ENCODE data around the gene SFT2D2. TPM values are rescaled to one million over a fixed set of nuclear protein-coding genes. Genes with fewer than 3 reads are reported as not detected.

Gene SFT2D2
- total RNA-seq, 3 donors from 2014 or later = 39.3 to 70.4 (median 42.2) TPM

DNA sequence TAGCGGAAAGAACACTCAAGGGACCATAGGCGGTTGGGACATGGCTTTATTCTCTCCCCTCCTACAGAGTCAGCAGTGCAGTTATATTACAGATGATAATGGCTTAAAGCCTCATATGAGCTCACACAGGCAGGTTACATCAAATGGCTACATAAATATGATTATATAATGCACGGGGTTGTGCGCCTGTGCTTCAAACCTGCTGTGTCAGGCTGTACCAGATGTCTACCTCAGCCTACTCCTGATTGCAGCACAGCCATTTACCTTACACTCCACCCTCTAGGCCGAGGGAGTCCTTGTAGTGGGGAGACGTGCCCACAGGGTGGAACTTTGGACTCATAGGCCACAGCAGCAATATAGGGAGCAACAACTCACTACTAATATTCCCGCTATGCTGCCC, 38.5 kb downstream of the SFT2D2 start:
- Histone ChIP-seq H3K36me3 (no peaks in the 10 kb centered on the region), H3K27me3 (no peaks in the 10 kb centered on the region), H3K9me3 (no peaks in the 10 kb centered on the region), H3K4me1 (peaks cover 0 to 6% of the 10 kb centered on the region in 2 donors), H3K27ac (no peak overlapping the region), H3K4me3 (no peak overlapping the region)
- DNase-seq (ENCODE audit: low spot score in 2 of 2) = no peak
- intact Hi-C loops (cut with DNase I; ENCODE audit: low total_unique reads) = no loop called here
- TF ChIP-seq POLR2A (IDR thresholded peaks at IDR 0.05) = no peak
- TF ChIP-seq CTCF (IDR thresholded peaks at IDR 0.05) = no peak
- no peak for TF ChIP-seq POLR2AphosphoS5 (IDR thresholded peaks at IDR 0.05)

DNA sequence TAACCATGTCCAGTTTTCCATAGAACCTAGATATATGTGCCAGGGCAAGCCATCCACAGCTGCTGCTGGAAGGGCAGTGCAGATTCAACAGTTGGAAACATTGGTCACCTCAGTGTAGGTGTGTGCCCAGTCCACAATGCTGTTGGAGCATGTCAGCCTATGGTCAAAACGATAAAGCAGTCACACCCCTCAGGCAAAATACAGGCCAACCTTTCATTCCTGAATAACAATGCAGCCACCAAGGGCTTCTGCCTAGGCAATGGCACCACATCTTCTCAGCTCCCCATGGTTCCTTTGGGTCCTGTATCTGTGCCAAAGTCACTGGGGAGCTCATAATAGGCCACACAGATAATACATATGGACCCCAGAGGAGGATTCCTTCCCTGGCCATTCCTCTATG, 39.8 kb downstream of the SFT2D2 start:
- H3K4me3 ChIP-seq = no peak overlapping the region
- H3K9me3 ChIP-seq = no peaks in the 10 kb centered on the region
- H3K4me1 ChIP-seq = peaks cover 0 to 6% of the 10 kb centered on the region in 2 donors
- intact Hi-C loops (cut with DNase I; ENCODE audit: low total_unique reads) = no loop called here
- no peaks in the 10 kb centered on the region for H3K36me3 ChIP-seq
- H3K27me3 ChIP-seq = no peaks in the 10 kb centered on the region
- no peak overlapping the region for H3K27ac ChIP-seq
- TF ChIP-seq POLR2A (IDR thresholded peaks at IDR 0.05) (no peak), POLR2AphosphoS5 (IDR thresholded peaks at IDR 0.05) (no peak), CTCF (IDR thresholded peaks at IDR 0.05) (no peak)
- no peak for DNase-seq (ENCODE audit: low spot score in 2 of 2)

DNA sequence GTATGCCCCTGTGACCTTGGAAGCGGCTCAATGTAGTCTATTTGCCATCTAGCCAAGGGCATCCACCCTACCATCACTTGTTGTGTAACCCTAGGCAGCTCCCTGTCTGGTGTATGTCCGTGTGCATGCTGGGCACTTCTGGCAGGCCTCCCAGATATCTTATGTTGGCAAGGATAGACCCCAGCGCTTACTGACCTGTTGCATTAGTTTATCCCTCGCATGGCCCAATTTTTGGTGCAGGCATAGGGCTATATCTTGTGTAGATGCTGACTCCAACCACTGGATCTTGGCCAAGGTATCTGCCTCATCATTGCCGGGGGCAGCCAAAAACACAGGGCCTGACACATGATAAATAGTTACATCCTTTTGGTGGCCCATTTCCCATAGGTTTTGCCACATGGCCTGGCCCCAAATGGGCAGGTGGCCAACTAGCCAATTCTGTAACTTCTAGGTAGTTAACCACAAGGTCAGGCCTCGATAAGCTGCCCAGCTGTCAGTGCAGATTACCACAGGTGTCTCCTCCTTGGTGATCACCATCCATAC, 40.9 kb downstream of the SFT2D2 start:
- Histone ChIP-seq H3K27ac (no peak overlapping the region), H3K27me3 (no peaks in the 10 kb centered on the region), H3K9me3 (no peaks in the 10 kb centered on the region), H3K4me3 (no peak overlapping the region), H3K36me3 (no peaks in the 10 kb centered on the region), H3K4me1 (peaks cover 0 to 2% of the 10 kb centered on the region in 2 donors)
- intact Hi-C loops (cut with DNase I; ENCODE audit: low total_unique reads) = no loop called here
- no peak for DNase-seq (ENCODE audit: low spot score in 2 of 2)
- TF ChIP-seq POLR2A (IDR thresholded peaks at IDR 0.05) (no peak), CTCF (IDR thresholded peaks at IDR 0.05) (no peak), POLR2AphosphoS5 (IDR thresholded peaks at IDR 0.05) (no peak)

DNA sequence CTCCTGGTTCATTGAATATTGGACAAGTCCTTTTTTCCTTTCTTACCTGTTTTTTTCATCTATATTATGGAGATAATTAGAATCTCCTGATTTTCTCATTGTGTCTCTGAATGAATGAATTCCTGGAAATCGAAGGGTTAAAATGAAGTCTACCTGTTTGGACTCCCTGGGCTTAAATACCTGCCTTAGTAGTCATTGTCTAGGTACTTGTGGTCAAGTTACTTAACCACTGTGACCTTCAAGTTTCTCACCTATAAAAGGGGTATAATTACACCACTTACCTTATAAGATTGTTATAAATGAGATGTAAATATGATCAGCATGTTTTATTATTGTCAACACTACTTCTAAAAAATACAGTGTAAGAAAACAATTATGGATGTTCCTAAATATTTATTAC, 45.8 kb downstream of the SFT2D2 start:
- H3K4me3 ChIP-seq = no peak overlapping the region
- H3K36me3 ChIP-seq = no peaks in the 10 kb centered on the region
- DNase-seq (ENCODE audit: low spot score in 2 of 2) = no peak
- H3K27ac ChIP-seq = no peak overlapping the region
- intact Hi-C loops (cut with DNase I; ENCODE audit: low total_unique reads) = no loop called here
- H3K9me3 ChIP-seq = no peaks in the 10 kb centered on the region
- H3K27me3 ChIP-seq = no peaks in the 10 kb centered on the region
- TF ChIP-seq POLR2AphosphoS5 (IDR thresholded peaks at IDR 0.05) (no peak), CTCF (IDR thresholded peaks at IDR 0.05) (no peak), POLR2A (IDR thresholded peaks at IDR 0.05) (no peak)
- H3K4me1 ChIP-seq = no peaks in the 10 kb centered on the region

- intact Hi-C loops (cut with DNase I; ENCODE audit: low total_unique reads) = no loop called here
- no peak for DNase-seq (ENCODE audit: low spot score in 2 of 2)
Observed at GRCh38 chr1:168273575-168273974, 47.8 kb downstream of the SFT2D2 start.

More at GRCh38 chr1:168273575-168273974, 47.8 kb downstream of the SFT2D2 start:
- Histone ChIP-seq H3K4me3 (no peak overlapping the region), H3K9me3 (peaks cover 0 to 4% of the 10 kb centered on the region in 2 donors), H3K36me3 (no peaks in the 10 kb centered on the region), H3K27me3 (no peaks in the 10 kb centered on the region), H3K4me1 (no peaks in the 10 kb centered on the region), H3K27ac (no peak overlapping the region)
- TF ChIP-seq CTCF (IDR thresholded peaks at IDR 0.05) = no peak
- TF ChIP-seq POLR2A (IDR thresholded peaks at IDR 0.05) = no peak
- TF ChIP-seq POLR2AphosphoS5 (IDR thresholded peaks at IDR 0.05) = no peak
